Ishikawa (cell line): ENCODE measurements around the gene BCL3.

Source experiments
- CEBPB ChIP-seq: IDR thresholded peaks from 2 replicates; pipeline ENCODE4 v1.6.1; 2012
- CREB1 ChIP-seq: IDR thresholded peaks from 2 replicates; pipeline ENCODE4 v1.6.1; 2012; ENCODE audit warnings: low read depth
- EGR1 ChIP-seq: IDR thresholded peaks from 2 replicates; pipeline ENCODE4 v1.6.1; 2012
- EP300 ChIP-seq: IDR thresholded peaks from 2 replicates; pipeline ENCODE4 v1.6.1; 2012; ENCODE audit warnings: borderline replicate concordance
- FOXM1 ChIP-seq: IDR thresholded peaks from 2 replicates; pipeline ENCODE4 v1.6.1; 2012; ENCODE audit warnings: low read depth, borderline replicate concordance
- MAX ChIP-seq: IDR thresholded peaks from 2 replicates; pipeline ENCODE4 v1.6.1; 2012
- NFIC ChIP-seq: IDR thresholded peaks from 2 replicates; pipeline ENCODE4 v1.6.1; 2012
- RAD21 ChIP-seq: IDR thresholded peaks from 2 replicates; pipeline ENCODE4 v1.6.1; 2012; ENCODE audit warnings: low read depth
- REST ChIP-seq: IDR thresholded peaks from 2 replicates; pipeline ENCODE4 v1.6.1; 2012; ENCODE audit warnings: low read depth, mild to moderate bottlenecking
- TAF1 ChIP-seq: IDR thresholded peaks from 2 replicates; pipeline ENCODE4 v1.6.1; 2012; ENCODE audit warnings: low read depth, mild to moderate bottlenecking
- TCF12 ChIP-seq: IDR thresholded peaks from 2 replicates; pipeline ENCODE4 v1.6.1; 2012; ENCODE audit warnings: low read depth
- TEAD4 ChIP-seq: IDR thresholded peaks from 2 replicates; pipeline ENCODE4 v1.6.1; 2012
- USF1 ChIP-seq: IDR thresholded peaks from 2 replicates; pipeline ENCODE4 v1.6.1; 2012
- YY1 ChIP-seq: IDR thresholded peaks from 2 replicates; pipeline ENCODE4 v1.6.1; 2012; ENCODE audit warnings: low read depth
- ZBTB7A ChIP-seq: IDR thresholded peaks from 2 replicates; pipeline ENCODE4 v1.6.1; 2012; ENCODE audit warnings: low read depth

The BCL3 gene

GRCh38 chr19:44753932-44754749, 5.6 kb downstream of the BCL3 start:
- TF ChIP-seq TCF12 (peak; percentile 13; the same call in 1 of the 2 replicates), TEAD4 (no peak), MAX (0 out of 2 replicates have a peak, but pooled peaks have one; percentile 16)

GRCh38 chr19:44754750-44755080, 6.2 kb downstream of the BCL3 start:
- TF ChIP-seq FOXM1 (no peak), RAD21 (no peak), TAF1 (no peak), TEAD4 (no peak), REST (no peak), MAX (0 out of 2 replicates have a peak, but pooled peaks have one; percentile 10)

- no peak for TF ChIP-seq RAD21
- TF ChIP-seq MAX = no peak
- no peak for TF ChIP-seq TEAD4
- TF ChIP-seq EP300 = no peak
- TF ChIP-seq TAF1 = no peak
- no peak for TF ChIP-seq YY1
- no peak for TF ChIP-seq FOXM1
- TF ChIP-seq TCF12 = no peak
- TF ChIP-seq EGR1 = no peak
- TF ChIP-seq ZBTB7A = no peak
- no peak for TF ChIP-seq USF1
- no peak for TF ChIP-seq CREB1
Observed at GRCh38 chr19:44755219-44755618, 6.7 kb downstream of the BCL3 start.

GRCh38 chr19:44756089-44756562, 7.6 kb downstream of the BCL3 start:
- no peak for TF ChIP-seq MAX
- TF ChIP-seq REST = no peak

GRCh38 chr19:44757057-44757734, 8.7 kb downstream of the BCL3 start:
- no peak for TF ChIP-seq TCF12
- no peak for TF ChIP-seq RAD21
- no peak for TF ChIP-seq EGR1
- TF ChIP-seq CEBPB = no peak

- no peak for TF ChIP-seq TEAD4
- TF ChIP-seq NFIC = no peak
- no peak for TF ChIP-seq USF1
- TF ChIP-seq CREB1 = no peak
- no peak for TF ChIP-seq CEBPB
- TF ChIP-seq YY1 = no peak
- TF ChIP-seq FOXM1 = no peak
- TF ChIP-seq RAD21 = no peak
- TF ChIP-seq MAX = no peak
- TF ChIP-seq REST = no peak
- TF ChIP-seq TAF1 = no peak
- no peak for TF ChIP-seq TCF12
- no peak for TF ChIP-seq EP300
- no peak for TF ChIP-seq EGR1
- no peak for TF ChIP-seq ZBTB7A
Observed at GRCh38 chr19:44757735-44758505, 9.4 kb downstream of the BCL3 start.
